OCI-LY3 (cell line): Measurements from ENCODE around the gene SKOR1.

Experiments used
- EZH2phosphoT487 ChIP-seq: fragments of 200-600 bp; shearing (Covaris generic); IDR thresholded peaks from 2 replicates; pipeline ENCODE4 v1.6.1; 2018; ENCODE audit warnings: antibody characterized with exemption, mixed run types, low read depth
- TF ChIP-seq, protein P1 (sequence below): fragments of 200-600, 300-600 bp; sonication (generic); IDR thresholded peaks from 2 replicates; pipeline ENCODE4 v1.5.1; 2014; ENCODE audit warnings: antibody characterized with exemption, low read length, low read depth

DNA sequence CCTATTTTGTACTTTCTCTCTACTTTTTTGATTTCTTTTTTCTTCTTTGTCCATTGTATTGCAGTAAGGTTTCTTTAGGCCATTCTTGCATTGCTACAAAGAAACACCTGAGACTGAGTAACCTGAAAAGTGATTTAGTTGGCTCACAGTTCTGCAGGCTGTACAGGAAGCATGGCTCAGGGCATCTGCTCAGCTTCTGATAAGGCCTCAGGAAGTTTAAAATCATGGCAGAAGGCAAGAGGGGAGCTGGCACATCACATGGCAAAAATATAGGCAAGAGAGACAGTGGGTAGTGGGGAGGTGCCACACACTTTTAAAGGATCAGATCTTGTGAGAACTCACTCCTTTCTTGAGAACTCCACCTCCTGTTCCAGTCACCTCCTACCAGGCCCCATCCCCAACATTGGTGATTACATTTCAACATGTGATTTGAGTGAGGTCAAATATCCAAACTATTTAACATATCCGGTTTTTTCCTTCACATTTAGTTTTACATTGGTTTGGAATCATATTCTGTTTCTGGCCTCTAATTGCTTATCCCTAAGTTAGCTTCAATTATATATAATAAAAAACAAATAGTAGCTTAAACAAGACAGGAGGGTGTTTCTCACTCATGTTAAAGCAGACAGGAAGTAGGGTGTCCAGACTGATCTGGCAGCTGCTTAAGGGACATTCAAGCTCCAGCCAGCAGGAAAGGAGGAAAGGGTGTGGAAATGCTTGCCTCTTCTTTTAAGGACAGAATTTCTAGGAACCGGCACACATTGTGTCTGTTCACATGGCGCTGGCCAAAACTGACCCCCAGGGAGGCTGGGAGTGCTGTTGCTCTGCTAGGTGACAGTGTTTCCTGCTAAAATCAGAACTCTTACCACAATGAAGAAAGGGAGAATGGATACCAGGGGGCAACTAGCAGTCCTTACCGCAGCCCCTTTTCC lies 28.8 kb upstream of the SKOR1 start:
- TF ChIP-seq EZH2phosphoT487, result no peak
- TF ChIP-seq, protein P1, sequence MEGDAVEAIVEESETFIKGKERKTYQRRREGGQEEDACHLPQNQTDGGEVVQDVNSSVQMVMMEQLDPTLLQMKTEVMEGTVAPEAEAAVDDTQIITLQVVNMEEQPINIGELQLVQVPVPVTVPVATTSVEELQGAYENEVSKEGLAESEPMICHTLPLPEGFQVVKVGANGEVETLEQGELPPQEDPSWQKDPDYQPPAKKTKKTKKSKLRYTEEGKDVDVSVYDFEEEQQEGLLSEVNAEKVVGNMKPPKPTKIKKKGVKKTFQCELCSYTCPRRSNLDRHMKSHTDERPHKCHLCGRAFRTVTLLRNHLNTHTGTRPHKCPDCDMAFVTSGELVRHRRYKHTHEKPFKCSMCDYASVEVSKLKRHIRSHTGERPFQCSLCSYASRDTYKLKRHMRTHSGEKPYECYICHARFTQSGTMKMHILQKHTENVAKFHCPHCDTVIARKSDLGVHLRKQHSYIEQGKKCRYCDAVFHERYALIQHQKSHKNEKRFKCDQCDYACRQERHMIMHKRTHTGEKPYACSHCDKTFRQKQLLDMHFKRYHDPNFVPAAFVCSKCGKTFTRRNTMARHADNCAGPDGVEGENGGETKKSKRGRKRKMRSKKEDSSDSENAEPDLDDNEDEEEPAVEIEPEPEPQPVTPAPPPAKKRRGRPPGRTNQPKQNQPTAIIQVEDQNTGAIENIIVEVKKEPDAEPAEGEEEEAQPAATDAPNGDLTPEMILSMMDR, result no peak
